PC-9 (cell line): Measurements from ENCODE around the gene TPD52L1. TPM values are rescaled to one million over a fixed set of nuclear protein-coding genes. Genes with fewer than 3 reads are reported as not detected.

Experiments used
- BruUV-seq: library from RNA; stranded (reverse); fragments of 400-500 nt; replicated peaks from 2 replicates; lab custom pipeline; 2021; lab: Mats Ljungman, UMichigan
- CTCF ChIA-PET: fragments of 300-600 bp; sonication (Branson Sonifier 250); formaldehyde crosslinking; loops from one replicate; lab custom pipeline; 2022; ENCODE audit warnings: antibody characterized with exemption; lab: Charles Lee
- POLR2A ChIA-PET: fragments of 300-600 bp; sonication (Branson Sonifier 250); formaldehyde crosslinking; loops from one replicate; lab custom pipeline; 2022; ENCODE audit warnings: antibody characterized with exemption; ENCODE audit not compliant: unreplicated experiment; lab: Charles Lee
- DNase-seq, 2 experiments: peaks; one replicate each; pipeline versions ENCODE4 v3.0.0 to v3.0.0-alpha.2; 2015 to 2022; ENCODE audit warnings: mixed read lengths in 1 of 2
- H2AFZ ChIP-seq: fragments of 200-600 bp; sonication (generic); 2 replicates; pipeline ENCODE4 v1.8.1; 2017; ENCODE audit warnings: antibody characterized with exemption
- H3F3A ChIP-seq: fragments of 200-600 bp; sonication (generic); 2 replicates; pipeline ENCODE4 v1.8.1; 2017; ENCODE audit warnings: antibody characterized with exemption, mild to moderate bottlenecking, low read depth; ENCODE audit not compliant: insufficient read depth
- H3K27ac ChIP-seq: fragments of 200-600 bp; sonication (generic); 2 replicates; pipeline ENCODE4 v1.6.1; 2016; ENCODE audit warnings: mixed run types
- H3K27me3 ChIP-seq: fragments of 200-600 bp; sonication (generic); 2 replicates; pipeline ENCODE4 v1.6.1; 2016; ENCODE audit warnings: low read depth, mixed run types; ENCODE audit not compliant: insufficient read depth
- H3K36me3 ChIP-seq: fragments of 200-600 bp; sonication (generic); 2 replicates; pipeline ENCODE4 v1.6.1; 2016; ENCODE audit warnings: low read depth, mixed run types
- H3K4me1 ChIP-seq: fragments of 200-600 bp; sonication (generic); replicated peaks from 2 replicates; pipeline ENCODE4 v1.6.1; 2016; ENCODE audit warnings: mixed run types; ENCODE audit not compliant: insufficient read depth
- H3K4me2 ChIP-seq: fragments of 200-600 bp; sonication (generic); 2 replicates; pipeline ENCODE4 v1.6.1; 2017; ENCODE audit warnings: mixed run types
- H3K4me3 ChIP-seq: fragments of 200-600 bp; sonication (generic); 2 replicates; pipeline ENCODE4 v1.6.1; 2016; ENCODE audit warnings: mixed run types
- H3K79me2 ChIP-seq: fragments of 200-600 bp; sonication (generic); 2 replicates; pipeline ENCODE4 v1.6.1; 2017; ENCODE audit warnings: low read depth, mixed run types
- H3K9me2 ChIP-seq: fragments of 200-600 bp; sonication (generic); 2 replicates; pipeline ENCODE4 v1.8.1; 2017; ENCODE audit warnings: mild to moderate bottlenecking; ENCODE audit not compliant: insufficient read depth
- H3K9me3 ChIP-seq: fragments of 200-600 bp; sonication (generic); 2 replicates; pipeline ENCODE4 v1.8.1; 2016; ENCODE audit warnings: low read depth; ENCODE audit not compliant: insufficient read depth
- H4K20me1 ChIP-seq: fragments of 200-600 bp; sonication (generic); 2 replicates; pipeline ENCODE4 v1.8.1; 2017; ENCODE audit not compliant: insufficient read depth
- EZH2 ChIP-seq: fragments of 200-600 bp; sonication (generic); IDR thresholded peaks from 2 replicates; pipeline ENCODE4 v1.8.0; 2017; ENCODE audit warnings: antibody characterized with exemption, low read depth
- intact Hi-C: fragments of 100-400 bp; cut with micrococcal nuclease; formaldehyde crosslinking; loops from one replicate; pipeline ENCODE4 v1.10.0; 2022; ENCODE audit not compliant: unreplicated experiment
- total RNA-seq: library from RNA; stranded (reverse); gene quantifications from 2 replicates; pipeline ENCODE4 v1.2.3, GENCODE V29; 2021
- TF ChIP-seq, protein P1 (sequence below): fragments of 200-600 bp; sonication (generic); conservative IDR thresholded peaks from 2 replicates; pipeline ENCODE4 v1.6.1; 2017; ENCODE audit warnings: mixed run types, antibody characterized with exemption, mild to moderate bottlenecking, moderate library complexity

TPD52L1 gene
- total RNA-seq, 1 experiment from 2014 or later, result 203 TPM

DNA sequence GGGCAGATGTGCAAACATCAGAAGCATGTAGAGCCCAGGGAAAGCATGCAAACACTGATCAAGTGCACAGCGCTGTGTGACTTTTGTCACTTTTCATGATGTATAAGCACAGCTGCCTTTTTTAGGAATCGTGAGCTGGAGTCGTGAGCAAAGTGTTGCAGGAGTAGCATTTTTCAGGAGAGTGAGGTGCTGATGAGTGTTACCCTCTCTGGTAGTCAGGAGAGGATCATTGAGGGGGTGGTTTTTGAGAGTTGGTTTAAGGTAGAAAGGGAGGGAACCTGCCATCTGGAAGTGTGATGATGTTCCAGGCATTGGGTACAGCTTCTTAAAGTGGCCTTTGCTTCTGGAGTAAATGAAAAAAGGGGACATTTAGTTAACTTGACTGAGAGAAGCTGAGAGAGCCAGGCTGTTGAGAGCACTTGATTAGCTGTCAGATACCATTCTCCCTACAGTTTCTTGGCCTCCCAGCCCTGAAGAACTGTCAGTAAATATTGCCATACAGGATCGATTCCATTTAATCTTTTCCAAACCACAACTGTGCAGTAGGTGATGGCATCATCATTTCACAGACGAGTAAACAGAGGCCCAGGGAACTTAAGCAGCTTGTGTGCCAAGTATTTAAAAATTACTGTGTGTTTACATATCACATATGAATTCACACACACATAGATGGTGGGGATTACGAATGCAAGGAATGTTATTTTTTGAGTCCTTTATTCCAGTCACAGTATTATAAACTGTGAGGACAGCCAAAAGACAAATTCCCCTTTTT is 28.9 kb downstream of the TPD52L1 start:
- no TSS peak for BruUV-seq
- TF ChIP-seq EZH2, result no peak
- CTCF ChIA-PET, result no interaction called here

DNA sequence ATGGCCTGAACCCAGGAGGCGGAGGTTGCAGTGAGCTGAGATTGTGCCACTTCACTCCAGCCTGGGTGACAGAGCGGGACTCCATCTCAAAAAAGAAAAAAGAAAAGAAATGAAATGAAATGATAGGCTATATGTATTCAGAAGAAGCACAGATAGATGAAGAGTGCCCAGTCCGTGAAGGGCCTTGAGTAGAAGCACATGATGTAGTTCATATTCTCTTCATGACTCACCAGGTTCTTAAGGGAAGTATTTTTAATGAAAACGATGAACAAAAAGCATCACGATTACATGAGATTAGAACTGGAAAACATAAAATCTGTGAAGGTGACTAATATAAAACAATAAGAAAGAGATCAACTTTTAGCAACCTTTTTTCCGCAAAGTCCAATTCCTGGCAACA is 29.8 kb downstream of the TPD52L1 start:
- H3K4me1 ChIP-seq, result no peaks in the 10 kb centered on the region
- TF ChIP-seq EZH2, result no peak
- TF ChIP-seq, protein P1, sequence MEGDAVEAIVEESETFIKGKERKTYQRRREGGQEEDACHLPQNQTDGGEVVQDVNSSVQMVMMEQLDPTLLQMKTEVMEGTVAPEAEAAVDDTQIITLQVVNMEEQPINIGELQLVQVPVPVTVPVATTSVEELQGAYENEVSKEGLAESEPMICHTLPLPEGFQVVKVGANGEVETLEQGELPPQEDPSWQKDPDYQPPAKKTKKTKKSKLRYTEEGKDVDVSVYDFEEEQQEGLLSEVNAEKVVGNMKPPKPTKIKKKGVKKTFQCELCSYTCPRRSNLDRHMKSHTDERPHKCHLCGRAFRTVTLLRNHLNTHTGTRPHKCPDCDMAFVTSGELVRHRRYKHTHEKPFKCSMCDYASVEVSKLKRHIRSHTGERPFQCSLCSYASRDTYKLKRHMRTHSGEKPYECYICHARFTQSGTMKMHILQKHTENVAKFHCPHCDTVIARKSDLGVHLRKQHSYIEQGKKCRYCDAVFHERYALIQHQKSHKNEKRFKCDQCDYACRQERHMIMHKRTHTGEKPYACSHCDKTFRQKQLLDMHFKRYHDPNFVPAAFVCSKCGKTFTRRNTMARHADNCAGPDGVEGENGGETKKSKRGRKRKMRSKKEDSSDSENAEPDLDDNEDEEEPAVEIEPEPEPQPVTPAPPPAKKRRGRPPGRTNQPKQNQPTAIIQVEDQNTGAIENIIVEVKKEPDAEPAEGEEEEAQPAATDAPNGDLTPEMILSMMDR, result no peak
- no peaks in the 10 kb centered on the region; the same call in 1 of the 2 replicates for H4K20me1 ChIP-seq
- no peak overlapping the region for H3K4me3 ChIP-seq
- intact Hi-C loops, result no loop called here
- H3K79me2 ChIP-seq, result peaks cover 13% of the 10 kb centered on the region; the same call in 1 of the 2 replicates
- BruUV-seq, result no TSS peak
- CTCF ChIA-PET, result no interaction called here
- H3K36me3 ChIP-seq, result peaks cover 11% of the 10 kb centered on the region; the same call in 1 of the 2 replicates
- POLR2A ChIA-PET, result no interaction called here
- H3K9me2 ChIP-seq, result no peaks in the 10 kb centered on the region
- H3K9me3 ChIP-seq, result no peaks in the 10 kb centered on the region
- no peaks in the 10 kb centered on the region for H3K27me3 ChIP-seq
- H3F3A ChIP-seq, result no peaks in the 10 kb centered on the region
- H3K4me2 ChIP-seq, result no peak overlapping the region
- no peak overlapping the region for H2AFZ ChIP-seq
- H3K27ac ChIP-seq, result no peak overlapping the region
- no peak for DNase-seq

More for the DNA sequence above, 28.9 kb downstream of the TPD52L1 start:
- H3K36me3 ChIP-seq, result peaks cover 11% of the 10 kb centered on the region; the same call in 1 of the 2 replicates
- no peak overlapping the region for H2AFZ ChIP-seq
- H3K4me2 ChIP-seq, result no peak overlapping the region
- intact Hi-C loops, result no loop called here
- no peak for DNase-seq
- POLR2A ChIA-PET, result no interaction called here
- H3K9me3 ChIP-seq, result no peaks in the 10 kb centered on the region
- H3K27me3 ChIP-seq, result no peaks in the 10 kb centered on the region
- H3K9me2 ChIP-seq, result no peaks in the 10 kb centered on the region; the same call in 1 of the 2 replicates
- no peaks in the 10 kb centered on the region; the same call in 1 of the 2 replicates for H3F3A ChIP-seq
- H3K79me2 ChIP-seq, result peaks cover 19% of the 10 kb centered on the region
- H3K4me3 ChIP-seq, result no peak overlapping the region
- no peaks in the 10 kb centered on the region; the same call in 1 of the 2 replicates for H4K20me1 ChIP-seq
- H3K4me1 ChIP-seq, result no peaks in the 10 kb centered on the region
- H3K27ac ChIP-seq, result no peak overlapping the region

DNA sequence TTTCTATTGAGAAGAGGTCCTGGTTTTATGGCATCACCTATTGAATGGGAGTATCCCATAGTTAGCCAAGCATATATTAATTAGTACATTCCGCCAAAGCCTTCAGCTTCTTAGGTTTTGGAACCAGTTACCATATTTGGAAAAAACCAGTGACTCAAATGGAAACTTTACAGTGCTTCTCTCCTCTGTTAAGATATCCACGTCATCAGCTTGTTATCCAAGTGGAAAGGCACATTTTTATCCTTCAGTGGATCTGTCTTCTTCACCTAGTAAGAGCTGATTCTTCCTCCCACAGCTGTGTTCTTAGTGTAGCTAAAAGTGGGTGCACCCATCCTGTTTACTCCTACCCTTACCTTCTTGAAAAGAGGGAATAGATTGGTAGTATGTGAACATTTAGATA is 34.5 kb downstream of the TPD52L1 start:
- Histone ChIP-seq H3K4me2 (no peak overlapping the region), H4K20me1 (no peaks in the 10 kb centered on the region), H3K27me3 (no peaks in the 10 kb centered on the region), H2AFZ (no peak overlapping the region), H3K27ac (no peak overlapping the region), H3K9me2 (no peaks in the 10 kb centered on the region), H3K4me1 (peaks cover 18% of the 10 kb centered on the region), H3K4me3 (no peak overlapping the region), H3K9me3 (no peaks in the 10 kb centered on the region), H3K79me2 (no peaks in the 10 kb centered on the region; the same call in 1 of the 2 replicates), H3K36me3 (no peaks in the 10 kb centered on the region), H3F3A (peaks cover 12% of the 10 kb centered on the region; the same call in 1 of the 2 replicates)
- BruUV-seq, result no TSS peak
- no peak for DNase-seq
- ChIA-PET POLR2A (no interaction called here), CTCF (no interaction called here)
- intact Hi-C loops, result no loop called here
- no peak for TF ChIP-seq EZH2
- TF ChIP-seq, protein P1, result no peak
